Parathyroid adenoma (tissue), 2 donors: ENCODE measurements around the gene HBE1.

Experiments
- H2AFZ ChIP-seq: fragments of 300-600 bp; sonication (generic); one replicate; pipeline ENCODE4 v1.7.0; 2017; ENCODE audit warnings: antibody characterized with exemption, mild to moderate bottlenecking
- H3K27ac ChIP-seq: fragments of 300-600 bp; sonication (generic); one replicate; pipeline ENCODE4 v1.7.0; 2017
- H3K27me3 ChIP-seq: fragments of 300-600 bp; sonication (generic); one replicate; pipeline ENCODE4 v1.7.0; 2017; ENCODE audit warnings: low read length; ENCODE audit not compliant: control insufficient read depth, insufficient read depth
- H3K36me3 ChIP-seq: fragments of 300-600 bp; sonication (generic); one replicate; pipeline ENCODE4 v1.7.0; 2017; ENCODE audit warnings: low read length; ENCODE audit not compliant: control insufficient read depth, insufficient read depth
- H3K4me1 ChIP-seq: fragments of 300-600 bp; sonication (generic); one replicate; pipeline ENCODE4 v1.7.0; 2017; ENCODE audit warnings: control low read depth
- H3K4me2 ChIP-seq: fragments of 300-600 bp; sonication (generic); one replicate; pipeline ENCODE4 v1.7.0; 2017; ENCODE audit warnings: low read length
- H3K4me3 ChIP-seq: fragments of 300-600 bp; sonication (generic); one replicate; pipeline ENCODE4 v1.7.0; 2017; ENCODE audit warnings: low read depth, low read length
- H3K79me2 ChIP-seq: fragments of 300-600 bp; sonication (generic); one replicate; pipeline ENCODE4 v1.7.0; 2017; ENCODE audit warnings: control low read depth
- H3K9ac ChIP-seq: fragments of 300-600 bp; sonication (generic); one replicate; pipeline ENCODE4 v1.7.0; 2017; ENCODE audit warnings: mild to moderate bottlenecking
- H3K9me3 ChIP-seq: fragments of 300-600 bp; sonication (generic); one replicate; pipeline ENCODE4 v1.7.0; 2017; ENCODE audit warnings: low read length; ENCODE audit not compliant: control insufficient read depth
- CTCF ChIP-seq: fragments of 300-600 bp; sonication (generic); IDR thresholded peaks from one replicate; pipeline ENCODE4 v1.7.0; 2017; ENCODE audit warnings: antibody characterized with exemption, mild to moderate bottlenecking
- donor health status: primary hyperparathyroidism.

Gene HBE1

GRCh38 chr11:5276697-5277096 lies 7.0 kb upstream of the HBE1 start:
- H3K27ac ChIP-seq: no peak overlapping the region
- no peak overlapping the region for H3K4me2 ChIP-seq
- no peak overlapping the region for H3K4me3 ChIP-seq
- no peaks in the 10 kb centered on the region for H3K79me2 ChIP-seq
- H2AFZ ChIP-seq: no peak overlapping the region
- no peaks in the 10 kb centered on the region for H3K36me3 ChIP-seq
- no peaks in the 10 kb centered on the region for H3K4me1 ChIP-seq
- H3K9ac ChIP-seq: no peak overlapping the region
- TF ChIP-seq CTCF: no peak
- no peaks in the 10 kb centered on the region for H3K9me3 ChIP-seq
- no peaks in the 10 kb centered on the region for H3K27me3 ChIP-seq

- Histone ChIP-seq H3K4me1 (no peaks in the 10 kb centered on the region), H3K79me2 (no peaks in the 10 kb centered on the region), H3K36me3 (no peaks in the 10 kb centered on the region), H3K9ac (no peak overlapping the region), H3K27me3 (no peaks in the 10 kb centered on the region), H2AFZ (no peak overlapping the region), H3K27ac (no peak overlapping the region), H3K4me3 (no peak overlapping the region), H3K9me3 (no peaks in the 10 kb centered on the region), H3K4me2 (no peak overlapping the region)
- TF ChIP-seq CTCF: no peak
These were observed 5.8 kb upstream of the HBE1 start for GRCh38 chr11:5275369-5276110.

GRCh38 chr11:5274395-5274794 lies 4.7 kb upstream of the HBE1 start:
- Histone ChIP-seq H3K27me3 (no peaks in the 10 kb centered on the region), H3K4me3 (no peak overlapping the region), H3K27ac (no peak overlapping the region), H3K4me1 (no peaks in the 10 kb centered on the region), H3K9ac (no peak overlapping the region), H2AFZ (no peak overlapping the region), H3K4me2 (no peak overlapping the region), H3K36me3 (no peaks in the 10 kb centered on the region), H3K79me2 (no peaks in the 10 kb centered on the region), H3K9me3 (no peaks in the 10 kb centered on the region)
- TF ChIP-seq CTCF: no peak

GRCh38 chr11:5272395-5273017 lies 2.8 kb upstream of the HBE1 start:
- Histone ChIP-seq H3K27me3 (no peaks in the 10 kb centered on the region), H2AFZ (no peak overlapping the region), H3K9ac (no peak overlapping the region), H3K27ac (no peak overlapping the region), H3K4me2 (no peak overlapping the region), H3K36me3 (no peaks in the 10 kb centered on the region), H3K4me1 (no peaks in the 10 kb centered on the region), H3K4me3 (no peak overlapping the region), H3K9me3 (no peaks in the 10 kb centered on the region), H3K79me2 (no peaks in the 10 kb centered on the region)
- TF ChIP-seq CTCF: no peak
